ENCODE results near the gene ZNF491. TPM values are rescaled to one million over a fixed set of nuclear protein-coding genes. Genes with fewer than 3 reads are reported as not detected.

ZNF491 gene
- total and polyA plus RNA-seq, 9 of the 15 experiments (the other 6 are each of a cell fraction or from before 2014, with no cell fraction given): 0.19 to 0.95 (median 0.39) TPM; not detected in 1

DNA sequence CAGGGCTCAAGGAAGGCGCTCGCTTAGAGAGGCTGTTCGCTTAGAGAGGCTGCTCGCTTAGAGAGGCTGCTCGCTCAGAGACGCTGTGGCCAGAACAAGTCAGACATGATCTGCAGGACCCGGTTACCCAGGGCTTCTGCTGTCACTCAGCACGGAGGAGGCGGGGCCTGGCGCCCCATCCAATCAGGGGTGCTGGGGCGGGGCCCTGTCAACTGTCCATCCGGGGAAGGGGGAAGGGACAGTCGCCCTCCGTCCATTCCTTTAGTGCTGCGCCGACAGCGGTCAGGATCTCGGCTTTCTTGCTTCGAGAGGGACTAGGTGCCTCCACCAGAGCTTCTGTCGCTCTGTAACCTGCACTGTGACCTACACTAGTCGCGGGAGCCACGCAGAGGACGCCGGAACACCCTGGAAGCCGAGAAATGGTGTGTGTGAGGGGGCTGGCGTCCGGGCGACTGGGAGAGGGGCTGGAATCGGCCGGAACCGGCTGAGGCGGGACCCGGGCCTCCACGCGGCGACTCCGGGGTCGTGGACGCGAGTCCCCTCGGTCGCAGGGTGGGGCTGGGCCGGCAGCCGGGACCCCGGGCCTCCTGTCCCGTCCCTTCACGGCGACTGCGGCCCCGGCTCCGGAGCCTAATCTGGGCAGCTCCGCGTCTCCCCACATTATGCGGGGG is 15.8 kb downstream of the ZNF491 start, which contains the start of gene ZNF440 (continued):
- TF ChIP-seq ZNF384 (IDR thresholded peaks at IDR 0.05; ENCODE audit: low read depth, low read length): no peak
- no peak for TF ChIP-seq MXI1 (IDR thresholded peaks at IDR 0.05; ENCODE audit: low read depth, low read length)
- TF ChIP-seq, protein P1, sequence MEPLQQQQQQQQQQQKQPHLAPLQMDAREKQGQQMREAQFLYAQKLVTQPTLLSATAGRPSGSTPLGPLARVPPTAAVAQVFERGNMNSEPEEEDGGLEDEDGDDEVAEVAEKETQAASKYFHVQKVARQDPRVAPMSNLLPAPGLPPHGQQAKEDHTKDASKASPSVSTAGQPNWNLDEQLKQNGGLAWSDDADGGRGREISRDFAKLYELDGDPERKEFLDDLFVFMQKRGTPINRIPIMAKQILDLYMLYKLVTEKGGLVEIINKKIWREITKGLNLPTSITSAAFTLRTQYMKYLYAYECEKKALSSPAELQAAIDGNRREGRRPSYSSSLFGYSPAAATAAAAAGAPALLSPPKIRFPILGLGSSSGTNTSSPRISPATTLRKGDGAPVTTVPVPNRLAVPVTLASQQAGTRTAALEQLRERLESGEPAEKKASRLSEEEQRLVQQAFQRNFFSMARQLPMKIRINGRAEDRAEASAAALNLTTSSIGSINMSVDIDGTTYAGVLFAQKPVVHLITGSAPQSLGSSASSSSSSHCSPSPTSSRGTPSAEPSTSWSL (CRISPR knock-in tag; IDR thresholded peaks at IDR 0.05; ENCODE audit: borderline replicate concordance): no peak
- TF ChIP-seq, protein P2, sequence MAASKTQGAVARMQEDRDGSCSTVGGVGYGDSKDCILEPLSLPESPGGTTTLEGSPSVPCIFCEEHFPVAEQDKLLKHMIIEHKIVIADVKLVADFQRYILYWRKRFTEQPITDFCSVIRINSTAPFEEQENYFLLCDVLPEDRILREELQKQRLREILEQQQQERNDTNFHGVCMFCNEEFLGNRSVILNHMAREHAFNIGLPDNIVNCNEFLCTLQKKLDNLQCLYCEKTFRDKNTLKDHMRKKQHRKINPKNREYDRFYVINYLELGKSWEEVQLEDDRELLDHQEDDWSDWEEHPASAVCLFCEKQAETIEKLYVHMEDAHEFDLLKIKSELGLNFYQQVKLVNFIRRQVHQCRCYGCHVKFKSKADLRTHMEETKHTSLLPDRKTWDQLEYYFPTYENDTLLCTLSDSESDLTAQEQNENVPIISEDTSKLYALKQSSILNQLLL (CRISPR knock-in tag; IDR thresholded peaks at IDR 0.05; ENCODE audit: borderline replicate concordance): no peak
- no peak for TF ChIP-seq GATAD2B (IDR thresholded peaks at IDR 0.05; ENCODE audit: borderline replicate concordance)
- TF ChIP-seq ZFPM2 (CRISPR knock-in tag; IDR thresholded peaks at IDR 0.05): no peak
- no peak for TF ChIP-seq ZNF3 (CRISPR knock-in tag; IDR thresholded peaks at IDR 0.05)
- TF ChIP-seq, protein P3, sequence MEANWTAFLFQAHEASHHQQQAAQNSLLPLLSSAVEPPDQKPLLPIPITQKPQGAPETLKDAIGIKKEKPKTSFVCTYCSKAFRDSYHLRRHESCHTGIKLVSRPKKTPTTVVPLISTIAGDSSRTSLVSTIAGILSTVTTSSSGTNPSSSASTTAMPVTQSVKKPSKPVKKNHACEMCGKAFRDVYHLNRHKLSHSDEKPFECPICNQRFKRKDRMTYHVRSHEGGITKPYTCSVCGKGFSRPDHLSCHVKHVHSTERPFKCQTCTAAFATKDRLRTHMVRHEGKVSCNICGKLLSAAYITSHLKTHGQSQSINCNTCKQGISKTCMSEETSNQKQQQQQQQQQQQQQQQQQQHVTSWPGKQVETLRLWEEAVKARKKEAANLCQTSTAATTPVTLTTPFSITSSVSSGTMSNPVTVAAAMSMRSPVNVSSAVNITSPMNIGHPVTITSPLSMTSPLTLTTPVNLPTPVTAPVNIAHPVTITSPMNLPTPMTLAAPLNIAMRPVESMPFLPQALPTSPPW (CRISPR knock-in tag; IDR thresholded peaks at IDR 0.05): peak; percentile 14; the same call in 1 of the 2 replicates
- TF ChIP-seq, protein P4, sequence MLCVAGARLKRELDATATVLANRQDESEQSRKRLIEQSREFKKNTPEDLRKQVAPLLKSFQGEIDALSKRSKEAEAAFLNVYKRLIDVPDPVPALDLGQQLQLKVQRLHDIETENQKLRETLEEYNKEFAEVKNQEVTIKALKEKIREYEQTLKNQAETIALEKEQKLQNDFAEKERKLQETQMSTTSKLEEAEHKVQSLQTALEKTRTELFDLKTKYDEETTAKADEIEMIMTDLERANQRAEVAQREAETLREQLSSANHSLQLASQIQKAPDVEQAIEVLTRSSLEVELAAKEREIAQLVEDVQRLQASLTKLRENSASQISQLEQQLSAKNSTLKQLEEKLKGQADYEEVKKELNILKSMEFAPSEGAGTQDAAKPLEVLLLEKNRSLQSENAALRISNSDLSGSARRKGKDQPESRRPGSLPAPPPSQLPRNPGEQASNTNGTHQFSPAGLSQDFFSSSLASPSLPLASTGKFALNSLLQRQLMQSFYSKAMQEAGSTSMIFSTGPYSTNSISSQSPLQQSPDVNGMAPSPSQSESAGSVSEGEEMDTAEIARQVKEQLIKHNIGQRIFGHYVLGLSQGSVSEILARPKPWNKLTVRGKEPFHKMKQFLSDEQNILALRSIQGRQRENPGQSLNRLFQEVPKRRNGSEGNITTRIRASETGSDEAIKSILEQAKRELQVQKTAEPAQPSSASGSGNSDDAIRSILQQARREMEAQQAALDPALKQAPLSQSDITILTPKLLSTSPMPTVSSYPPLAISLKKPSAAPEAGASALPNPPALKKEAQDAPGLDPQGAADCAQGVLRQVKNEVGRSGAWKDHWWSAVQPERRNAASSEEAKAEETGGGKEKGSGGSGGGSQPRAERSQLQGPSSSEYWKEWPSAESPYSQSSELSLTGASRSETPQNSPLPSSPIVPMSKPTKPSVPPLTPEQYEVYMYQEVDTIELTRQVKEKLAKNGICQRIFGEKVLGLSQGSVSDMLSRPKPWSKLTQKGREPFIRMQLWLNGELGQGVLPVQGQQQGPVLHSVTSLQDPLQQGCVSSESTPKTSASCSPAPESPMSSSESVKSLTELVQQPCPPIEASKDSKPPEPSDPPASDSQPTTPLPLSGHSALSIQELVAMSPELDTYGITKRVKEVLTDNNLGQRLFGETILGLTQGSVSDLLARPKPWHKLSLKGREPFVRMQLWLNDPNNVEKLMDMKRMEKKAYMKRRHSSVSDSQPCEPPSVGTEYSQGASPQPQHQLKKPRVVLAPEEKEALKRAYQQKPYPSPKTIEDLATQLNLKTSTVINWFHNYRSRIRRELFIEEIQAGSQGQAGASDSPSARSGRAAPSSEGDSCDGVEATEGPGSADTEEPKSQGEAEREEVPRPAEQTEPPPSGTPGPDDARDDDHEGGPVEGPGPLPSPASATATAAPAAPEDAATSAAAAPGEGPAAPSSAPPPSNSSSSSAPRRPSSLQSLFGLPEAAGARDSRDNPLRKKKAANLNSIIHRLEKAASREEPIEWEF (CRISPR knock-in tag; IDR thresholded peaks at IDR 0.05): no peak
- 0 out of 2 replicates have a peak, but pooled peaks have one; percentile 18 for TF ChIP-seq ESRRA (IDR thresholded peaks at IDR 0.05; ENCODE audit: borderline replicate concordance, low read depth)
- TF ChIP-seq SMARCB1 (IDR thresholded peaks at IDR 0.05; ENCODE audit: insufficient read length, low read depth): no peak
- TF ChIP-seq, protein P5, sequence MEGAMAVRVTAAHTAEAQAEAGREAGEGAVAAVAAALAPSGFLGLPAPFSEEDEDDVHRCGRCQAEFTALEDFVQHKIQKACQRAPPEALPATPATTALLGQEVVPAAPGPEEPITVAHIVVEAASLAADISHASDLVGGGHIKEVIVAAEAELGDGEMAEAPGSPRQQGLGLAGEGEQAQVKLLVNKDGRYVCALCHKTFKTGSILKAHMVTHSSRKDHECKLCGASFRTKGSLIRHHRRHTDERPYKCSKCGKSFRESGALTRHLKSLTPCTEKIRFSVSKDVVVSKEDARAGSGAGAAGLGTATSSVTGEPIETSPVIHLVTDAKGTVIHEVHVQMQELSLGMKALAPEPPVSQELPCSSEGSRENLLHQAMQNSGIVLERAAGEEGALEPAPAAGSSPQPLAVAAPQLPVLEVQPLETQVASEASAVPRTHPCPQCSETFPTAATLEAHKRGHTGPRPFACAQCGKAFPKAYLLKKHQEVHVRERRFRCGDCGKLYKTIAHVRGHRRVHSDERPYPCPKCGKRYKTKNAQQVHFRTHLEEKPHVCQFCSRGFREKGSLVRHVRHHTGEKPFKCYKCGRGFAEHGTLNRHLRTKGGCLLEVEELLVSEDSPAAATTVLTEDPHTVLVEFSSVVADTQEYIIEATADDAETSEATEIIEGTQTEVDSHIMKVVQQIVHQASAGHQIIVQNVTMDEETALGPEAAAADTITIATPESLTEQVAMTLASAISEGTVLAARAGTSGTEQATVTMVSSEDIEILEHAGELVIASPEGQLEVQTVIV (CRISPR knock-in tag; IDR thresholded peaks at IDR 0.05; ENCODE audit: borderline replicate concordance): no peak
- TF ChIP-seq POU5F1 (IDR thresholded peaks at IDR 0.05; ENCODE audit: borderline replicate concordance, low read depth, low read length, partially characterized antibody): no peak
- TF ChIP-seq LARP7 (IDR thresholded peaks at IDR 0.05): no peak
- no peak for TF ChIP-seq FOXK2 (conservative IDR thresholded peaks at IDR 0.05 in 1 of 2, IDR thresholded peaks at IDR 0.05 in 1 of 2; ENCODE audit: low read depth in 2 of 2)

Data from K562 (cell line).